ENCODE data around the gene DIDO1. TPM values are rescaled to one million over a fixed set of nuclear protein-coding genes. Genes with fewer than 3 reads are reported as not detected.

The DIDO1 gene
- total and polyA plus RNA-seq, 2 of the 13 experiments (the other 11 are each of a cell fraction or from before 2014, with no cell fraction given), result 75.0 to 75.1 TPM

DNA sequence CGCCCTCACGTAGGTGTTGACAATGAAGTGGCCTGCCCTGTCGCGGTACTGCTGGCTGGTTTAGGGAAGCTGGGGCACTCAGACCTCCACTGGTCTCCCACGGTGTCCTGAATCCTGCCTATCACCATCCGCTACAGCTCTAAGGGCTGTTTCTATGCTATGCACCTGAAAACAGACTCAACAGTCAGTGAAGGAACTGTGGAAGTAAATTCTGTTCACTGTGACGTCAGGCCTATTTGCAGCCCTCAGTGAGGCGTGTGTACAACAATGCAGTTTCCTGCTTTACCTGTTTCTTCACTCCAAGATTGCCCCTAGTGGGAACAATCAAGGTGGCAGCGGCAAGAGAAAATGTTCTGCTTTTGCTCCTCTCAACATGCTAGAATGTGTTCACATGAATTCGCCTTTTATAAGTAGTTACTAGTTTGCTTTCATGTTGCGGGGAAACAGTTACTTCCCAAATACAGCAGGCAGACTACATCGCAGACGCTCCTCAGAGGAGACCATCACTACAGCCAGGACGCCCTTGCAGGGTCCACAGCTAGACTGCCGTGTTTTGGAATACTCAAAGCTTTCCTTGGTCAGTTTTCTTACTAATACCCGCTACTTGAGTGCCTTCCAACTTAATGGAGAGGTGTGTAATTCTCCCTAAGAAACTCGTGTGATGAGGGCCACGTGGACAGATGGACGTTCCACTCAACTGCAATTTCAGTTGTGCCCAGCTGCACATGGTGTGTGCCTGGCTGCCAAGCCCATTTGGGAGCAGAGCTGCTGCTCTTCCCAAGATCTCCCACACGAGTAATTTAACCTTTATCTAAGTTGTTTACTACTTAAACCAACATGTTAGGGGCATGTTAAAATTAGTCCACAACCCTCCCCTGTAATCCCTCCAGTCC lies 25.4 kb downstream of the DIDO1 start (continued):
- TF ChIP-seq, protein P1, sequence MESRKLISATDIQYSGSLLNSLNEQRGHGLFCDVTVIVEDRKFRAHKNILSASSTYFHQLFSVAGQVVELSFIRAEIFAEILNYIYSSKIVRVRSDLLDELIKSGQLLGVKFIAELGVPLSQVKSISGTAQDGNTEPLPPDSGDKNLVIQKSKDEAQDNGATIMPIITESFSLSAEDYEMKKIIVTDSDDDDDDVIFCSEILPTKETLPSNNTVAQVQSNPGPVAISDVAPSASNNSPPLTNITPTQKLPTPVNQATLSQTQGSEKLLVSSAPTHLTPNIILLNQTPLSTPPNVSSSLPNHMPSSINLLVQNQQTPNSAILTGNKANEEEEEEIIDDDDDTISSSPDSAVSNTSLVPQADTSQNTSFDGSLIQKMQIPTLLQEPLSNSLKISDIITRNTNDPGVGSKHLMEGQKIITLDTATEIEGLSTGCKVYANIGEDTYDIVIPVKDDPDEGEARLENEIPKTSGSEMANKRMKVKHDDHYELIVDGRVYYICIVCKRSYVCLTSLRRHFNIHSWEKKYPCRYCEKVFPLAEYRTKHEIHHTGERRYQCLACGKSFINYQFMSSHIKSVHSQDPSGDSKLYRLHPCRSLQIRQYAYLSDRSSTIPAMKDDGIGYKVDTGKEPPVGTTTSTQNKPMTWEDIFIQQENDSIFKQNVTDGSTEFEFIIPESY (CRISPR knock-in tag; IDR thresholded peaks at IDR 0.05), result peak; percentile 46; the same call in 1 of the 2 replicates
- TF ChIP-seq REXO4 (CRISPR knock-in tag; IDR thresholded peaks at IDR 0.05; ENCODE audit: borderline replicate concordance) (0 out of 2 replicates have a peak, but pooled peaks have one; percentile 2), NRL (CRISPR knock-in tag; IDR thresholded peaks at IDR 0.05; ENCODE audit: borderline replicate concordance) (0 out of 2 replicates have a peak, but pooled peaks have one; percentile 46), ATF1 (CRISPR knock-in tag; IDR thresholded peaks at IDR 0.05) (0 out of 2 replicates have a peak, but pooled peaks have one; percentile 12), MBD4 (IDR thresholded peaks at IDR 0.05; ENCODE audit: borderline replicate concordance, low read length) (peak; percentile 42; the same call in 1 of the 2 replicates), ZNF557 (CRISPR knock-in tag; IDR thresholded peaks at IDR 0.05) (peak; percentile 11; the same call in 1 of the 2 replicates), NR2F2 (IDR thresholded peaks at IDR 0.05; ENCODE audit: borderline replicate concordance, low read depth) (peak; percentile 44; the same call in 1 of the 2 replicates), KDM5B (CRISPR knock-in tag; IDR thresholded peaks at IDR 0.05; ENCODE audit: borderline replicate concordance) (peak; percentile 60; the same call in 1 of the 2 replicates), POLR2AphosphoS2 (IDR thresholded peaks at IDR 0.05; ENCODE audit: low read depth, low read length) (peak; percentile 23)
- TF ChIP-seq, protein P2, sequence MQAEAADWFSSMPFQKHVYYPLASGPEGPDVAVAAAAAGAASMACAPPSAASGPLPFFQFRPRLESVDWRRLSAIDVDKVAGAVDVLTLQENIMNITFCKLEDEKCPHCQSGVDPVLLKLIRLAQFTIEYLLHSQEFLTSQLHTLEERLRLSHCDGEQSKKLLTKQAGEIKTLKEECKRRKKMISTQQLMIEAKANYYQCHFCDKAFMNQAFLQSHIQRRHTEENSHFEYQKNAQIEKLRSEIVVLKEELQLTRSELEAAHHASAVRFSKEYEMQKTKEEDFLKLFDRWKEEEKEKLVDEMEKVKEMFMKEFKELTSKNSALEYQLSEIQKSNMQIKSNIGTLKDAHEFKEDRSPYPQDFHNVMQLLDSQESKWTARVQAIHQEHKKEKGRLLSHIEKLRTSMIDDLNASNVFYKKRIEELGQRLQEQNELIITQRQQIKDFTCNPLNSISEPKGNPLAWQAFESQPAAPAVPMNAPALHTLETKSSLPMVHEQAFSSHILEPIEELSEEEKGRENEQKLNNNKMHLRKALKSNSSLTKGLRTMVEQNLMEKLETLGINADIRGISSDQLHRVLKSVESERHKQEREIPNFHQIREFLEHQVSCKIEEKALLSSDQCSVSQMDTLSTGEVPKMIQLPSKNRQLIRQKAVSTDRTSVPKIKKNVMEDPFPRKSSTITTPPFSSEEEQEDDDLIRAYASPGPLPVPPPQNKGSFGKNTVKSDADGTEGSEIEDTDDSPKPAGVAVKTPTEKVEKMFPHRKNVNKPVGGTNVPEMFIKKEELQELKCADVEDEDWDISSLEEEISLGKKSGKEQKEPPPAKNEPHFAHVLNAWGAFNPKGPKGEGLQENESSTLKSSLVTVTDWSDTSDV (CRISPR knock-in tag; IDR thresholded peaks at IDR 0.05), result no peak
- TF ChIP-seq, protein P3, sequence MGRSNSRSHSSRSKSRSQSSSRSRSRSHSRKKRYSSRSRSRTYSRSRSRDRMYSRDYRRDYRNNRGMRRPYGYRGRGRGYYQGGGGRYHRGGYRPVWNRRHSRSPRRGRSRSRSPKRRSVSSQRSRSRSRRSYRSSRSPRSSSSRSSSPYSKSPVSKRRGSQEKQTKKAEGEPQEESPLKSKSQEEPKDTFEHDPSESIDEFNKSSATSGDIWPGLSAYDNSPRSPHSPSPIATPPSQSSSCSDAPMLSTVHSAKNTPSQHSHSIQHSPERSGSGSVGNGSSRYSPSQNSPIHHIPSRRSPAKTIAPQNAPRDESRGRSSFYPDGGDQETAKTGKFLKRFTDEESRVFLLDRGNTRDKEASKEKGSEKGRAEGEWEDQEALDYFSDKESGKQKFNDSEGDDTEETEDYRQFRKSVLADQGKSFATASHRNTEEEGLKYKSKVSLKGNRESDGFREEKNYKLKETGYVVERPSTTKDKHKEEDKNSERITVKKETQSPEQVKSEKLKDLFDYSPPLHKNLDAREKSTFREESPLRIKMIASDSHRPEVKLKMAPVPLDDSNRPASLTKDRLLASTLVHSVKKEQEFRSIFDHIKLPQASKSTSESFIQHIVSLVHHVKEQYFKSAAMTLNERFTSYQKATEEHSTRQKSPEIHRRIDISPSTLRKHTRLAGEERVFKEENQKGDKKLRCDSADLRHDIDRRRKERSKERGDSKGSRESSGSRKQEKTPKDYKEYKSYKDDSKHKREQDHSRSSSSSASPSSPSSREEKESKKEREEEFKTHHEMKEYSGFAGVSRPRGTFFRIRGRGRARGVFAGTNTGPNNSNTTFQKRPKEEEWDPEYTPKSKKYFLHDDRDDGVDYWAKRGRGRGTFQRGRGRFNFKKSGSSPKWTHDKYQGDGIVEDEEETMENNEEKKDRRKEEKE (IDR thresholded peaks at IDR 0.05), result no peak
- TF ChIP-seq, protein P4, sequence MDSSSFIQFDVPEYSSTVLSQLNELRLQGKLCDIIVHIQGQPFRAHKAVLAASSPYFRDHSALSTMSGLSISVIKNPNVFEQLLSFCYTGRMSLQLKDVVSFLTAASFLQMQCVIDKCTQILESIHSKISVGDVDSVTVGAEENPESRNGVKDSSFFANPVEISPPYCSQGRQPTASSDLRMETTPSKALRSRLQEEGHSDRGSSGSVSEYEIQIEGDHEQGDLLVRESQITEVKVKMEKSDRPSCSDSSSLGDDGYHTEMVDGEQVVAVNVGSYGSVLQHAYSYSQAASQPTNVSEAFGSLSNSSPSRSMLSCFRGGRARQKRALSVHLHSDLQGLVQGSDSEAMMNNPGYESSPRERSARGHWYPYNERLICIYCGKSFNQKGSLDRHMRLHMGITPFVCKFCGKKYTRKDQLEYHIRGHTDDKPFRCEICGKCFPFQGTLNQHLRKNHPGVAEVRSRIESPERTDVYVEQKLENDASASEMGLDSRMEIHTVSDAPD (CRISPR knock-in tag; IDR thresholded peaks at IDR 0.05), result 0 out of 2 replicates have a peak, but pooled peaks have one; percentile 15
- TF ChIP-seq, protein P5, sequence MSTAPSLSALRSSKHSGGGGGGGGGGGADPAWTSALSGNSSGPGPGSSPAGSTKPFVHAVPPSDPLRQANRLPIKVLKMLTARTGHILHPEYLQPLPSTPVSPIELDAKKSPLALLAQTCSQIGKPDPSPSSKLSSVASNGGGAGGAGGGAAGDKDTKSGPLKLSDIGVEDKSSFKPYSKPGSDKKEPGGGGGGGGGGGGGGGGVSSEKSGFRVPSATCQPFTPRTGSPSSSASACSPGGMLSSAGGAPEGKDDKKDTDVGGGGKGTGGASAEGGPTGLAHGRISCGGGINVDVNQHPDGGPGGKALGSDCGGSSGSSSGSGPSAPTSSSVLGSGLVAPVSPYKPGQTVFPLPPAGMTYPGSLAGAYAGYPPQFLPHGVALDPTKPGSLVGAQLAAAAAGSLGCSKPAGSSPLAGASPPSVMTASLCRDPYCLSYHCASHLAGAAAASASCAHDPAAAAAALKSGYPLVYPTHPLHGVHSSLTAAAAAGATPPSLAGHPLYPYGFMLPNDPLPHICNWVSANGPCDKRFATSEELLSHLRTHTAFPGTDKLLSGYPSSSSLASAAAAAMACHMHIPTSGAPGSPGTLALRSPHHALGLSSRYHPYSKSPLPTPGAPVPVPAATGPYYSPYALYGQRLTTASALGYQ (CRISPR knock-in tag; IDR thresholded peaks at IDR 0.05), result no peak
- TF ChIP-seq, protein P6, sequence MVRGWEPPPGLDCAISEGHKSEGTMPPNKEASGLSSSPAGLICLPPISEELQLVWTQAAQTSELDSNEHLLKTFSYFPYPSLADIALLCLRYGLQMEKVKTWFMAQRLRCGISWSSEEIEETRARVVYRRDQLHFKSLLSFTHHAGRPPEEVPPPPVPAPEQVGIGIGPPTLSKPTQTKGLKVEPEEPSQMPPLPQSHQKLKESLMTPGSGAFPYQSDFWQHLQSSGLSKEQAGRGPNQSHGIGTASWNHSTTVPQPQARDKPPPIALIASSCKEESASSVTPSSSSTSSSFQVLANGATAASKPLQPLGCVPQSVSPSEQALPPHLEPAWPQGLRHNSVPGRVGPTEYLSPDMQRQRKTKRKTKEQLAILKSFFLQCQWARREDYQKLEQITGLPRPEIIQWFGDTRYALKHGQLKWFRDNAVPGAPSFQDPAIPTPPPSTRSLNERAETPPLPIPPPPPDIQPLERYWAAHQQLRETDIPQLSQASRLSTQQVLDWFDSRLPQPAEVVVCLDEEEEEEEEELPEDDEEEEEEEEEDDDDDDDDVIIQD (CRISPR knock-in tag; IDR thresholded peaks at IDR 0.05; ENCODE audit: low read depth), result 0 out of 2 replicates have a peak, but pooled peaks have one; percentile 10

Measured in HepG2 (cell line).